ENCODE measurements around the gene RNF151. TPM values are rescaled to one million over a fixed set of nuclear protein-coding genes. Genes with fewer than 3 reads are reported as not detected.

Gene RNF151
- total RNA-seq, 1 donor from 2014 or later = not detected

DNA sequence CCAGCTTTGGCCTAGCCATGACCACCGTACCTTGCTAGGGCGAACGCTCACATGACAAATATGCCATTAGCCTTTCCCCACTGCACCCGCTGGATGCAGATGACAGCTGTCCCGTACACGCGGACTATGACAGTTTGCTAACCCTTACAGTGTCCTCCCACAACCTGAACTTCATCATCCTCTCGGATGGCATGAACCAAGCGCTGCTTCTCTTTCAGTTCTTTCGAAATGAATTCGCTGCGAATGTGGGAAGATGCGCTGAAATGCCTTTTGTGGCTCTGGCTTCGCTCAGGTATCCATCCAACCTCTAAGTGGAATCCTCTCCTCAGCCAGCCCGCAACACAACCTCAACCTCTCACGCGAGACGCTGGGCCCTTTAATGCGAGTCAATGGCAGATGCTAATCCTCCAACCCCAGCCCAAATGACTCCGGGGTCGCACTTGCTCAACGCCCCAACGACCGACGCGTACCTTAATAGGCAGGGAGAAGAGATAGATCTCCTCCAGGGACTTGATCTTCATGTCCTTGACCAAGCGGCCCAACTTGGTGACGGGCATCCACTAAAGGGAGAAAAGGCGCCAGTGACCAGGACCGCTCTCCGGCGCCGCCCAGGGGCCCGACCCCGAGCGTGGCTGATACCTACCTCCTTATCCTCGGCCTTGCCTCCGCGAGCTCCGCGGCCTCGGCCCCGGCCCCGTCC is 2.7 kb upstream of the RNF151 start:
- H3K27me3 Mint-ChIP-seq (ENCODE audit: unreplicated experiment) = peaks cover 6% of the 10 kb centered on the region
- peak; percentile 53 for DNase-seq (ENCODE audit: low spot score)
- peaks cover 21% of the 10 kb centered on the region for H3K36me3 Mint-ChIP-seq (ENCODE audit: low read depth, unreplicated experiment)
- peaks cover 29% of the 10 kb centered on the region for H3K4me1 Mint-ChIP-seq (ENCODE audit: unreplicated experiment)
- H3K9me3 Mint-ChIP-seq (ENCODE audit: unreplicated experiment) = no peaks in the 10 kb centered on the region
- peak overlapping the region; percentile 70 for H3K27ac Mint-ChIP-seq (ENCODE audit: unreplicated experiment)
- TF ChIP-seq, protein P1, sequence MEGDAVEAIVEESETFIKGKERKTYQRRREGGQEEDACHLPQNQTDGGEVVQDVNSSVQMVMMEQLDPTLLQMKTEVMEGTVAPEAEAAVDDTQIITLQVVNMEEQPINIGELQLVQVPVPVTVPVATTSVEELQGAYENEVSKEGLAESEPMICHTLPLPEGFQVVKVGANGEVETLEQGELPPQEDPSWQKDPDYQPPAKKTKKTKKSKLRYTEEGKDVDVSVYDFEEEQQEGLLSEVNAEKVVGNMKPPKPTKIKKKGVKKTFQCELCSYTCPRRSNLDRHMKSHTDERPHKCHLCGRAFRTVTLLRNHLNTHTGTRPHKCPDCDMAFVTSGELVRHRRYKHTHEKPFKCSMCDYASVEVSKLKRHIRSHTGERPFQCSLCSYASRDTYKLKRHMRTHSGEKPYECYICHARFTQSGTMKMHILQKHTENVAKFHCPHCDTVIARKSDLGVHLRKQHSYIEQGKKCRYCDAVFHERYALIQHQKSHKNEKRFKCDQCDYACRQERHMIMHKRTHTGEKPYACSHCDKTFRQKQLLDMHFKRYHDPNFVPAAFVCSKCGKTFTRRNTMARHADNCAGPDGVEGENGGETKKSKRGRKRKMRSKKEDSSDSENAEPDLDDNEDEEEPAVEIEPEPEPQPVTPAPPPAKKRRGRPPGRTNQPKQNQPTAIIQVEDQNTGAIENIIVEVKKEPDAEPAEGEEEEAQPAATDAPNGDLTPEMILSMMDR (IDR thresholded peaks at IDR 0.05; ENCODE audit: unreplicated experiment) = no peak
- H3K4me3 Mint-ChIP-seq (ENCODE audit: unreplicated experiment) = peak overlapping the region; percentile 95

DNA sequence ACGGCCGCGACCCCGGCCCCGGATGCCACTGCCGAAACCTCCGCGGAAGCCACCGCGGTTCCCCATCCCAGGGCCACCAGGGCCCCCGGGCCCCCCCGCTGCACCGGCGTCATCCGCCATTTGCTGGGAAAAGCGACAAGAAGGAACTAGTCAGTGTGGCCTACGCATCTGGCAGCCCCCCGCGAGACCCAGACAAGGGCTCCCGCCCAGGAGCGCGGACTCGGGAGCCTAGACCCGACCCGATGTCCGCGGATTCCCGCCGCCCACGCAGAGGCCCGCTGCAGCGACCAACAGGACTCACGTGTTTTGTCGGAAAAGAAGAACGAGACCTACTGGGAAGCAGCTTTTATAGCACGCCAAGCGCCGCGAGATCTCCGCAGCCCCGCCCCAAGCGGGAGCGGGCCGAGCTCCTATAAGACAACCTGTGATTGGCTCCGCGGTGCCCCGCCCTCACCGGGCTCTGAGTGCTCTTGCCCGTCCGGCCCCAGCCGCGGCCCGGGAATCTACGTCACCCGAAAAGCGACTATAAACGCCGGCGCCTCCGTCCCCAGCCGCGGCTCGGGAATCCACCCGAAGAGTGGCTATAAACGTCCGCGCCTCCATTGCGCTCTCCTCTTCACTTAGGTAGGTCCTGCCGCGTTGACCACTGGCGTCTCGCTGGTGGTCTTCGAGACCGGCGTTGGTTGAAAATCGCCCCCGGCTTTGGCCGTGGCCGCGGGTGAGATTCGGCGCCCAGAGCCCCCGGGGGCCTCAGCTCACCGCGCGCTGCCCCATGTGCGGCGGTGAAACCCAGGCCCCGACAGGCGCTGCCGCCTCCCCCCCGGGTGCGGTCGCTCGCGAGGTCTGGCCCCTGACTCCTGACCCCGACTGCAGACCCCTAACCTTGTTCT is 1.9 kb upstream of the RNF151 start, which contains the start of gene RPS2:
RPS2 (minus strand) TSS at position 321 of the 890 bp plus-strand sequence; CDS start at position 120, 201 bp downstream.
- H3K27me3 Mint-ChIP-seq (ENCODE audit: unreplicated experiment) = peaks cover 6% of the 10 kb centered on the region

DNA sequence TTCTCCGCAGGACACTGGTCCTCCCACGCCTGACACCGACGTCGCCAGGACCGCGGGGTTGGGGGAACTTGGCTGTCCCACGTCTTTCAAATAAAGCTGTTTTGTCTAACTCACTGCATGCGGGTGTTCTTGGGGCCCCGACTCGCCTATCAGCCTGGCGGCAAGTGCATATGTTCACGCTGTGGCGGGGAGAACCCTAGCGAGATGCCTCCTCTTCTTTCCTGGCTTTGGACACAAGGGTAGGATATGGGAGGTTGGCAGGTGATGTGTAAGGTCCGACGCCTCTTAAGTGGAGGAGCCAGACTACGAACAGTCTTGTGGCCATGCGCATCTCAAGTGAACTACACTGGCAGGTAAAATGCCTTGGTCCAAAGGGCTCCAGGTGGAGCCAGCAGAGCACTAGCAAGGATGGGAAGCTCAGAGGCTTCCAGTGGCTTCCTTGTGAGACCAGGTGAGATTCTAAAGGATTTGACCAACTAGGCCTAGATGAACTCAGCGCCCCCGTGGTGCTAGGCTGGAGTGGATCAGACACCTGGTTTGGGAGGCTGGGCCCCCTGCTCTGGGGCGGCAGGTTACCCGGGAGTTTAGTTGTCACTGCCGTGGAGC is 1.2 kb upstream of the RNF151 start:
- peak overlapping the region; percentile 95 for H3K4me3 Mint-ChIP-seq (ENCODE audit: unreplicated experiment)

More for the DNA sequence above, 1.9 kb upstream of the RNF151 start, which contains the start of gene RPS2:
- TF ChIP-seq, protein P1 (IDR thresholded peaks at IDR 0.05; ENCODE audit: unreplicated experiment) = no peak
- Mint-ChIP-seq H3K36me3 (ENCODE audit: low read depth, unreplicated experiment) (peaks cover 21% of the 10 kb centered on the region), H3K4me1 (ENCODE audit: unreplicated experiment) (peaks cover 29% of the 10 kb centered on the region), H3K4me3 (ENCODE audit: unreplicated experiment) (peak within 1 kb of the TSS; percentile 95), H3K27ac (ENCODE audit: unreplicated experiment) (peak within 1 kb of the TSS; percentile 94), H3K9me3 (ENCODE audit: unreplicated experiment) (no peaks in the 10 kb centered on the region)
- DNase-seq (ENCODE audit: low spot score) = peak; percentile 98

GRCh38 chr16:1968146-1968953 is 1.7 kb downstream of the RNF151 start:
- Mint-ChIP-seq H3K4me3 (ENCODE audit: unreplicated experiment) (no peak overlapping the region), H3K36me3 (ENCODE audit: low read depth, unreplicated experiment) (peaks cover 5% of the 10 kb centered on the region), H3K27ac (ENCODE audit: unreplicated experiment) (no peak overlapping the region), H3K9me3 (ENCODE audit: unreplicated experiment) (no peaks in the 10 kb centered on the region), H3K27me3 (ENCODE audit: unreplicated experiment) (peaks cover 9% of the 10 kb centered on the region), H3K4me1 (ENCODE audit: unreplicated experiment) (peaks cover 26% of the 10 kb centered on the region)
- DNase-seq (ENCODE audit: low spot score) = no peak
- TF ChIP-seq, protein P1 (IDR thresholded peaks at IDR 0.05; ENCODE audit: unreplicated experiment) = no peak

More for the DNA sequence above, 1.2 kb upstream of the RNF151 start:
- DNase-seq (ENCODE audit: low spot score) = no peak
- peaks cover 3% of the 10 kb centered on the region for H3K27me3 Mint-ChIP-seq (ENCODE audit: unreplicated experiment)
- H3K36me3 Mint-ChIP-seq (ENCODE audit: low read depth, unreplicated experiment) = peaks cover 15% of the 10 kb centered on the region
- TF ChIP-seq, protein P1 (IDR thresholded peaks at IDR 0.05; ENCODE audit: unreplicated experiment) = no peak
- H3K27ac Mint-ChIP-seq (ENCODE audit: unreplicated experiment) = peak overlapping the region; percentile 94
- H3K4me1 Mint-ChIP-seq (ENCODE audit: unreplicated experiment) = peaks cover 23% of the 10 kb centered on the region
- no peaks in the 10 kb centered on the region for H3K9me3 Mint-ChIP-seq (ENCODE audit: unreplicated experiment)

Measured in endothelial cell (in vitro differentiated cells).